Vagina (tissue), 2 donors: Measurements from ENCODE around the gene GFPT1.

Experiments
- POLR2A ChIP-seq, 2 donors: fragments of 450-650 bp; IDR thresholded peaks; one replicate each; pipeline ENCODE4 v1.6.1; 2017; ENCODE audit warnings: antibody characterized with exemption in 2 of 2, mild to moderate bottlenecking in 2 of 2, moderate library complexity in 2 of 2
- POLR2AphosphoS5 ChIP-seq, 2 donors: sonication (generic); formaldehyde crosslinking; IDR thresholded peaks; one replicate each; pipeline ENCODE4 v1.9.0; 2017; ENCODE audit warnings: antibody characterized with exemption in 2 of 2, mild to moderate bottlenecking in 2 of 2, low read depth in 1 of 2; ENCODE audit not compliant: insufficient read depth in 1 of 2
- TF ChIP-seq, protein P1 (sequence below), 3 experiments: fragments of 450-650 bp in 2 of 3; fragments of 200-600 bp in 1 of 3; sonication (generic) in 1 of 3; IDR thresholded peaks; one replicate each; pipeline ENCODE4 v1.5.1; 2017 to 2019; ENCODE audit warnings: antibody characterized with exemption in 3 of 3, mild to moderate bottlenecking in 2 of 3, moderate library complexity in 2 of 3

DNA sequence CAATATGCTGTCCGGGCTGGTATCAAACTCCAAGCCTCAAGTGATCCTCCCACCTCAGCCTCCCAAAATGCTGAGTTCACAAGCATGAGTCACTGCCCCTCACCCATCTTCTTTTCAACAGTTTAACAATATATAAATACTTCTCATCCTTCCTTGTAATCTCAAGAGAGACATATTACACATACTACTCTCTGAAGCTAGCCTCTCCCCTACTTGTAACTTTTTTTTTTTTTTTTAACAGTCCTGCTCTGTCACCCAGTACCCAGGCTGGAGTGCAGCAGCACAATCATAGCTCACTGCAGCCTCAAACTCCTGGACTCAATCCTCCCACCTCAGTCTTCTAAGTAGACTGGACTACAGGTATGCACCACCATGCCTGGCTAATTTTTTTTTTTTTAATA, 5.7 kb downstream of the GFPT1 start:
- TF ChIP-seq POLR2A (IDR thresholded peaks at IDR 0.05): no peak
- TF ChIP-seq, protein P1, sequence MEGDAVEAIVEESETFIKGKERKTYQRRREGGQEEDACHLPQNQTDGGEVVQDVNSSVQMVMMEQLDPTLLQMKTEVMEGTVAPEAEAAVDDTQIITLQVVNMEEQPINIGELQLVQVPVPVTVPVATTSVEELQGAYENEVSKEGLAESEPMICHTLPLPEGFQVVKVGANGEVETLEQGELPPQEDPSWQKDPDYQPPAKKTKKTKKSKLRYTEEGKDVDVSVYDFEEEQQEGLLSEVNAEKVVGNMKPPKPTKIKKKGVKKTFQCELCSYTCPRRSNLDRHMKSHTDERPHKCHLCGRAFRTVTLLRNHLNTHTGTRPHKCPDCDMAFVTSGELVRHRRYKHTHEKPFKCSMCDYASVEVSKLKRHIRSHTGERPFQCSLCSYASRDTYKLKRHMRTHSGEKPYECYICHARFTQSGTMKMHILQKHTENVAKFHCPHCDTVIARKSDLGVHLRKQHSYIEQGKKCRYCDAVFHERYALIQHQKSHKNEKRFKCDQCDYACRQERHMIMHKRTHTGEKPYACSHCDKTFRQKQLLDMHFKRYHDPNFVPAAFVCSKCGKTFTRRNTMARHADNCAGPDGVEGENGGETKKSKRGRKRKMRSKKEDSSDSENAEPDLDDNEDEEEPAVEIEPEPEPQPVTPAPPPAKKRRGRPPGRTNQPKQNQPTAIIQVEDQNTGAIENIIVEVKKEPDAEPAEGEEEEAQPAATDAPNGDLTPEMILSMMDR (IDR thresholded peaks at IDR 0.05): no peak
- no peak for TF ChIP-seq POLR2AphosphoS5 (IDR thresholded peaks at IDR 0.05; ENCODE audit: insufficient read depth in 1 of 2, low read depth in 1 of 2)
